ENCODE results near the gene IL36B. TPM values are rescaled to one million over a fixed set of nuclear protein-coding genes. Genes with fewer than 3 reads are reported as not detected.

IL36B gene
- total RNA-seq, 1 donor from 2014 or later = not detected

GRCh38 chr2:113053666-113054065 lies 999 bp upstream of the IL36B start:
- no peak overlapping the region for H3K4me3 Mint-ChIP-seq (ENCODE audit: unreplicated experiment)
- H3K36me3 Mint-ChIP-seq (ENCODE audit: low read depth, unreplicated experiment) = no peaks in the 10 kb centered on the region
- H3K27me3 ChIP-seq (ENCODE audit: insufficient read depth, low read length) = peaks cover 5% of the 10 kb centered on the region
- FAIRE-seq = no peak
- H3K4me1 ChIP-seq (ENCODE audit: insufficient read depth, low read length) = no peaks in the 10 kb centered on the region
- H3K4me3 ChIP-seq (ENCODE audit: insufficient read depth, low read depth, low read length) = no peak overlapping the region
- H2AFZ ChIP-seq (ENCODE audit: low read depth, low read length) = no peak overlapping the region
- H3K27ac ChIP-seq (ENCODE audit: low read depth, low read length) = no peak overlapping the region
- H3K9me3 Mint-ChIP-seq (ENCODE audit: unreplicated experiment) = peaks cover 23% of the 10 kb centered on the region
- H4K20me1 ChIP-seq (ENCODE audit: insufficient read depth, low read length) = no peaks in the 10 kb centered on the region
- TF ChIP-seq CTCF (IDR thresholded peaks at IDR 0.05; ENCODE audit: insufficient read depth, low read depth, low read length) = no peak
- no peak for TF ChIP-seq EZH2 (IDR thresholded peaks at IDR 0.05; ENCODE audit: insufficient read depth, low read length)
- no peaks in the 10 kb centered on the region for H3K79me2 ChIP-seq (ENCODE audit: insufficient read depth, low read length)
- H3K4me1 Mint-ChIP-seq (ENCODE audit: low read depth, unreplicated experiment) = no peaks in the 10 kb centered on the region
- H3K27ac Mint-ChIP-seq (ENCODE audit: unreplicated experiment) = no peak overlapping the region
- H3K9ac ChIP-seq (ENCODE audit: low read length) = no peak overlapping the region
- no peak overlapping the region for H3K4me2 ChIP-seq (ENCODE audit: low read length)
- H3K27me3 Mint-ChIP-seq (ENCODE audit: low read depth, unreplicated experiment) = peaks cover 33% of the 10 kb centered on the region
- H3K9me3 ChIP-seq (ENCODE audit: insufficient read depth, low read depth, low read length) = no peaks in the 10 kb centered on the region
- no peaks in the 10 kb centered on the region for H3K36me3 ChIP-seq (ENCODE audit: insufficient read depth, low read length)
- no peak for DNase-seq (ENCODE audit: low read depth)

GRCh38 chr2:113050921-113051895 lies 1.5 kb downstream of the IL36B start:
- no peaks in the 10 kb centered on the region for H3K36me3 Mint-ChIP-seq (ENCODE audit: low read depth, unreplicated experiment)
- no peak overlapping the region for H2AFZ ChIP-seq (ENCODE audit: low read depth, low read length)
- H3K36me3 ChIP-seq (ENCODE audit: insufficient read depth, low read length) = no peaks in the 10 kb centered on the region
- H3K9me3 Mint-ChIP-seq (ENCODE audit: unreplicated experiment) = peaks cover 20% of the 10 kb centered on the region
- H3K4me1 Mint-ChIP-seq (ENCODE audit: low read depth, unreplicated experiment) = no peaks in the 10 kb centered on the region
- H3K9me3 ChIP-seq (ENCODE audit: insufficient read depth, low read depth, low read length) = no peaks in the 10 kb centered on the region
- H3K9ac ChIP-seq (ENCODE audit: low read length) = no peak overlapping the region
- TF ChIP-seq EZH2 (IDR thresholded peaks at IDR 0.05; ENCODE audit: insufficient read depth, low read length) = no peak
- TF ChIP-seq CTCF (IDR thresholded peaks at IDR 0.05; ENCODE audit: insufficient read depth, low read depth, low read length) = no peak
- peaks cover 5% of the 10 kb centered on the region for H3K27me3 ChIP-seq (ENCODE audit: insufficient read depth, low read length)
- no peaks in the 10 kb centered on the region for H4K20me1 ChIP-seq (ENCODE audit: insufficient read depth, low read length)
- DNase-seq (ENCODE audit: low read depth) = no peak
- H3K4me1 ChIP-seq (ENCODE audit: insufficient read depth, low read length) = no peaks in the 10 kb centered on the region
- no peak for FAIRE-seq
- H3K27ac ChIP-seq (ENCODE audit: low read depth, low read length) = no peak overlapping the region
- H3K27me3 Mint-ChIP-seq (ENCODE audit: low read depth, unreplicated experiment) = peaks cover 30% of the 10 kb centered on the region
- H3K4me3 ChIP-seq (ENCODE audit: insufficient read depth, low read depth, low read length) = no peak overlapping the region
- H3K4me3 Mint-ChIP-seq (ENCODE audit: unreplicated experiment) = no peak overlapping the region
- H3K79me2 ChIP-seq (ENCODE audit: insufficient read depth, low read length) = no peaks in the 10 kb centered on the region
- H3K27ac Mint-ChIP-seq (ENCODE audit: unreplicated experiment) = no peak overlapping the region
- H3K4me2 ChIP-seq (ENCODE audit: low read length) = no peak overlapping the region

GRCh38 chr2:113046465-113046864 lies 6.2 kb downstream of the IL36B start:
- peaks cover 3% of the 10 kb centered on the region for H3K9me3 Mint-ChIP-seq (ENCODE audit: unreplicated experiment)
- Histone ChIP-seq H3K36me3 (ENCODE audit: insufficient read depth, low read length) (no peaks in the 10 kb centered on the region), H3K27ac (ENCODE audit: low read depth, low read length) (no peak overlapping the region), H4K20me1 (ENCODE audit: insufficient read depth, low read length) (no peaks in the 10 kb centered on the region), H3K4me3 (ENCODE audit: insufficient read depth, low read depth, low read length) (no peak overlapping the region), H3K27me3 (ENCODE audit: insufficient read depth, low read length) (no peaks in the 10 kb centered on the region), H3K4me2 (ENCODE audit: low read length) (no peak overlapping the region), H3K9ac (ENCODE audit: low read length) (no peak overlapping the region), H3K4me1 (ENCODE audit: insufficient read depth, low read length) (no peaks in the 10 kb centered on the region), H3K9me3 (ENCODE audit: insufficient read depth, low read depth, low read length) (no peaks in the 10 kb centered on the region), H2AFZ (ENCODE audit: low read depth, low read length) (no peak overlapping the region), H3K79me2 (ENCODE audit: insufficient read depth, low read length) (no peaks in the 10 kb centered on the region)
- no peaks in the 10 kb centered on the region for H3K36me3 Mint-ChIP-seq (ENCODE audit: low read depth, unreplicated experiment)
- no peak for TF ChIP-seq EZH2 (IDR thresholded peaks at IDR 0.05; ENCODE audit: insufficient read depth, low read length)
- TF ChIP-seq CTCF (IDR thresholded peaks at IDR 0.05; ENCODE audit: insufficient read depth, low read depth, low read length) = no peak
- FAIRE-seq (no peak), DNase-seq (ENCODE audit: low read depth) (no peak)
- H3K4me3 Mint-ChIP-seq (ENCODE audit: unreplicated experiment) = no peak overlapping the region
- H3K27ac Mint-ChIP-seq (ENCODE audit: unreplicated experiment) = no peak overlapping the region
- H3K4me1 Mint-ChIP-seq (ENCODE audit: low read depth, unreplicated experiment) = no peaks in the 10 kb centered on the region
- peaks cover 5% of the 10 kb centered on the region for H3K27me3 Mint-ChIP-seq (ENCODE audit: low read depth, unreplicated experiment)

All from astrocyte (in vitro differentiated cells and primary cell).